H9 (cell line): ENCODE measurements around the gene DOK5. TPM values are rescaled to one million over a fixed set of nuclear protein-coding genes. Genes with fewer than 3 reads are reported as not detected.

Experiments
- DNase-seq: peaks from one replicate; pipeline ENCODE4 v3.0.0-alpha.2; 2017
- H2AFZ ChIP-seq: one replicate; pipeline ENCODE4 v1.6.1; 2013; ENCODE audit warnings: mild to moderate bottlenecking, low read length, control low read depth, moderate library complexity
- H2AK5ac ChIP-seq: 2 replicates; pipeline ENCODE4 v1.6.1; 2013; ENCODE audit warnings: low read length, control low read depth, mixed read lengths; ENCODE audit not compliant: insufficient read length
- H2BK120ac ChIP-seq: one replicate; pipeline ENCODE4 v1.6.1; 2013; ENCODE audit warnings: low read depth, mild to moderate bottlenecking, low read length, control low read depth, inconsistent platforms; ENCODE audit not compliant: poor library complexity, severe bottlenecking
- H2BK12ac ChIP-seq: 2 replicates; pipeline ENCODE4 v1.6.1; 2013; ENCODE audit warnings: low read length, control low read depth, mixed read lengths, low read depth; ENCODE audit not compliant: insufficient read length
- H2BK15ac ChIP-seq: 2 replicates; pipeline ENCODE4 v1.6.1; 2013; ENCODE audit warnings: low read depth, low read length, control low read depth
- H2BK20ac ChIP-seq: one replicate; pipeline ENCODE4 v1.6.1; 2013; ENCODE audit warnings: low read depth, mild to moderate bottlenecking, low read length, control low read depth, inconsistent platforms; ENCODE audit not compliant: poor library complexity, severe bottlenecking
- H2BK5ac ChIP-seq: 2 replicates; pipeline ENCODE4 v1.6.1; 2013; ENCODE audit warnings: low read length, control low read depth, mixed read lengths; ENCODE audit not compliant: insufficient read length
- H3K14ac ChIP-seq: 2 replicates; pipeline ENCODE4 v1.6.1; 2013; ENCODE audit warnings: low read length, control low read depth; ENCODE audit not compliant: insufficient read depth
- H3K18ac ChIP-seq: 2 replicates; pipeline ENCODE4 v1.6.1; 2013; ENCODE audit warnings: low read depth, mild to moderate bottlenecking, mixed read lengths, low read length, control low read depth; ENCODE audit not compliant: insufficient read length
- H3K23ac ChIP-seq: 2 replicates; pipeline ENCODE4 v1.6.1; 2013; ENCODE audit warnings: low read length, control low read depth, mixed read lengths, low read depth; ENCODE audit not compliant: insufficient read length
- H3K23me2 ChIP-seq: 2 replicates; pipeline ENCODE4 v1.6.1; 2013; ENCODE audit warnings: low read depth, mild to moderate bottlenecking, mixed read lengths, low read length, control low read depth; ENCODE audit not compliant: insufficient read length, poor library complexity, severe bottlenecking
- H3K27ac ChIP-seq: 2 replicates; pipeline ENCODE4 v1.5.1; 2013; ENCODE audit warnings: low read length, control low read depth, mixed read lengths, low read depth; ENCODE audit not compliant: insufficient read length
- H3K27me3 ChIP-seq: 2 replicates; pipeline ENCODE4 v1.6.1; 2013; ENCODE audit warnings: low read length, control low read depth, inconsistent platforms; ENCODE audit not compliant: insufficient read depth
- H3K4ac ChIP-seq: 2 replicates; pipeline ENCODE4 v1.6.1; 2013; ENCODE audit warnings: low read depth, mild to moderate bottlenecking, control low read depth, inconsistent platforms, low read length, moderate library complexity
- H3K4me1 ChIP-seq: 2 replicates; pipeline ENCODE4 v1.6.1; 2013; ENCODE audit warnings: low read length, control low read depth, inconsistent platforms; ENCODE audit not compliant: insufficient read depth
- H3K4me2 ChIP-seq: 2 replicates; pipeline ENCODE4 v1.6.1; 2013; ENCODE audit warnings: low read length, control low read depth, mixed read lengths; ENCODE audit not compliant: insufficient read length, insufficient read depth
- H3K56ac ChIP-seq: 2 replicates; pipeline ENCODE4 v1.6.1; 2013; ENCODE audit warnings: low read depth, mild to moderate bottlenecking, mixed read lengths, low read length, control low read depth; ENCODE audit not compliant: insufficient read length
- H3K79me1 ChIP-seq: 2 replicates; pipeline ENCODE4 v1.6.1; 2013; ENCODE audit warnings: low read depth, mild to moderate bottlenecking, moderate library complexity, low read length, control low read depth, inconsistent platforms; ENCODE audit not compliant: insufficient read depth, poor library complexity, severe bottlenecking
- H3K79me2 ChIP-seq: 2 replicates; pipeline ENCODE4 v1.6.1; 2013; ENCODE audit warnings: low read length, control low read depth, inconsistent platforms; ENCODE audit not compliant: insufficient read depth
- H3K9ac ChIP-seq: 2 replicates; pipeline ENCODE4 v1.6.1; 2013; ENCODE audit warnings: low read length, control low read depth, mixed read lengths; ENCODE audit not compliant: insufficient read length; ENCODE audit errors: extremely low read depth
- H3K9me3 ChIP-seq: one replicate; pipeline ENCODE4 v1.6.1; 2013; ENCODE audit warnings: low read depth, low read length, inconsistent platforms; ENCODE audit not compliant: control insufficient read depth
- H3T11ph ChIP-seq: one replicate; pipeline ENCODE4 v1.6.1; 2013; ENCODE audit warnings: mild to moderate bottlenecking, low read length, control low read depth, inconsistent platforms
- H4K20me1 ChIP-seq: one replicate; pipeline ENCODE4 v1.6.1; 2013; ENCODE audit not compliant: control insufficient read depth, insufficient read length, insufficient read depth
- H4K5ac ChIP-seq: 2 replicates; pipeline ENCODE4 v1.6.1; 2013; ENCODE audit warnings: low read depth, mild to moderate bottlenecking, mixed read lengths, low read length, control low read depth; ENCODE audit not compliant: insufficient read length
- H4K8ac ChIP-seq: replicated peaks from 2 replicates; pipeline ENCODE4 v1.6.1; 2013; ENCODE audit warnings: low read length, control low read depth, mixed read lengths, low read depth; ENCODE audit not compliant: insufficient read length
- H4K91ac ChIP-seq: 2 replicates; pipeline ENCODE4 v1.6.1; 2013; ENCODE audit warnings: low read depth, mild to moderate bottlenecking, moderate library complexity, mixed read lengths, low read length, control low read depth; ENCODE audit not compliant: insufficient read length
- H3K27ac Mint-ChIP-seq, 3 experiments: 2 replicates in 2 of 3; 3 replicates in 1 of 3; pipeline ENCODE4 v1.8.0; 2020 to 2021; ENCODE audit warnings: mixed read lengths in 3 of 3, mild to moderate bottlenecking in 1 of 3, moderate library complexity in 1 of 3
- H3K27me3 Mint-ChIP-seq: 2 replicates; pipeline ENCODE4 v1.8.0; 2021; ENCODE audit warnings: low read depth, mild to moderate bottlenecking, moderate library complexity, mixed read lengths
- H3K36me3 Mint-ChIP-seq, 3 experiments: 2 replicates in 2 of 3; 3 replicates in 1 of 3; pipeline ENCODE4 v1.8.0; 2020 to 2021; ENCODE audit warnings: low read depth in 3 of 3, mixed read lengths in 3 of 3; ENCODE audit not compliant: insufficient read depth in 1 of 3
- H3K4me1 Mint-ChIP-seq, 2 experiments: 2 replicates each; pipeline ENCODE4 v1.8.0; 2020; ENCODE audit warnings: mixed read lengths in 2 of 2
- H3K4me3 Mint-ChIP-seq, 2 experiments: 2 replicates in 1 of 2; 3 replicates in 1 of 2; pipeline ENCODE4 v1.8.0; 2020 to 2021; ENCODE audit warnings: mild to moderate bottlenecking in 2 of 2, mixed read lengths in 2 of 2, moderate library complexity in 1 of 2
- H3K9me3 Mint-ChIP-seq, 2 experiments: 2 replicates in 1 of 2; 3 replicates in 1 of 2; pipeline ENCODE4 v1.8.0; 2020; ENCODE audit warnings: mild to moderate bottlenecking in 2 of 2, mixed read lengths in 2 of 2, moderate library complexity in 1 of 2
- CTCF ChIP-seq: fragments of 200-600 bp; sonication (generic); conservative IDR thresholded peaks from 3 replicates; pipeline ENCODE4 v1.8.0; 2021; ENCODE audit warnings: antibody characterized with exemption, mild to moderate bottlenecking
- WGBS: extraction: QIAGEN DNeasy Blood & Tissue Kit; methylation state at CpG from one replicate; pipeline ENCODE4 v1.1.7; 2013; ENCODE audit warnings: missing lambda C conversion rate, low lambda C conversion rate, mixed read lengths; ENCODE audit not compliant: insufficient read length; ENCODE audit errors: extremely low coverage; 5-methylcytosine and 5-hydroxymethylcytosine counted together
- total RNA-seq: library from RNA; stranded (reverse); gene quantifications from 2 replicates; pipeline ENCODE4 v1.2.1, GENCODE V29; 2021

The DOK5 gene
- total RNA-seq, 1 experiment from 2014 or later = 4.5 TPM

GRCh38 chr20:54606380-54606779 lies 131.0 kb downstream of the DOK5 start:
- H3K18ac ChIP-seq = no peak overlapping the region
- H4K5ac ChIP-seq = no peak overlapping the region
- no CpG with 5 or more reads among the region's 3 CpGs for WGBS
- Mint-ChIP-seq H3K36me3 (no peaks in the 10 kb centered on the region), H3K4me1 (no peaks in the 10 kb centered on the region), H3K4me3 (no peak overlapping the region), H3K27me3 (no peaks in the 10 kb centered on the region), H3K27ac (no peak overlapping the region), H3K9me3 (no peaks in the 10 kb centered on the region)
- H3K14ac ChIP-seq = no peak overlapping the region
- no peaks in the 10 kb centered on the region for H3K23me2 ChIP-seq
- H2BK5ac ChIP-seq = no peak overlapping the region
- H3K79me2 ChIP-seq = no peaks in the 10 kb centered on the region
- no peak overlapping the region for H3K4ac ChIP-seq
- H2BK12ac ChIP-seq = no peak overlapping the region
- no peak for TF ChIP-seq CTCF
- H2AK5ac ChIP-seq = no peak overlapping the region
- no peak overlapping the region for H2AFZ ChIP-seq
- no peaks in the 10 kb centered on the region for H4K20me1 ChIP-seq
- H3K4me2 ChIP-seq = no peak overlapping the region
- H4K91ac ChIP-seq = no peak overlapping the region
- H3K4me1 ChIP-seq = no peaks in the 10 kb centered on the region
- no peak overlapping the region for H3K9ac ChIP-seq
- DNase-seq = no peak
- no peak overlapping the region for H3T11ph ChIP-seq
- H3K23ac ChIP-seq = no peak overlapping the region
- H2BK20ac ChIP-seq = no peak overlapping the region
- H3K56ac ChIP-seq = no peak overlapping the region
- no peak overlapping the region for H3K27ac ChIP-seq
- H3K27me3 ChIP-seq = no peaks in the 10 kb centered on the region
- no peak overlapping the region for H2BK15ac ChIP-seq
- no peak overlapping the region for H4K8ac ChIP-seq
- no peak overlapping the region for H2BK120ac ChIP-seq
- H3K9me3 ChIP-seq = no peaks in the 10 kb centered on the region
- H3K79me1 ChIP-seq = no peaks in the 10 kb centered on the region
